Mesenchymal stem cell (in vitro differentiated cells and primary cell): ENCODE results near the gene ZFPM1.

ENCODE experiments used
- DNase-seq: peaks from one replicate; pipeline ENCODE4 v3.0.0-alpha.2; 2013
- H2AFZ ChIP-seq: one replicate; pipeline ENCODE4 v1.6.1; 2013; ENCODE audit warnings: low read depth, mild to moderate bottlenecking, control low read depth, inconsistent platforms, low read length, moderate library complexity
- H2AK5ac ChIP-seq: 2 replicates; pipeline ENCODE4 v1.6.1; 2013; ENCODE audit warnings: low read length, moderate library complexity, mild to moderate bottlenecking, inconsistent platforms; ENCODE audit not compliant: severe bottlenecking
- H2BK120ac ChIP-seq: one replicate; pipeline ENCODE4 v1.6.1; 2013; ENCODE audit warnings: low read depth, mild to moderate bottlenecking, inconsistent platforms, low read length, moderate library complexity
- H2BK12ac ChIP-seq, 2 experiments: one replicate each; pipeline ENCODE4 v1.6.1; 2013; ENCODE audit warnings: inconsistent platforms in 2 of 2, low read length in 2 of 2, mild to moderate bottlenecking in 2 of 2, moderate library complexity in 2 of 2, control low read depth in 1 of 2
- H2BK15ac ChIP-seq: one replicate; pipeline ENCODE4 v1.6.1; 2013; ENCODE audit warnings: mild to moderate bottlenecking, low read depth, inconsistent platforms; ENCODE audit not compliant: poor library complexity, severe bottlenecking
- H2BK5ac ChIP-seq: 2 replicates; pipeline ENCODE4 v1.6.1; 2013; ENCODE audit warnings: low read depth, mild to moderate bottlenecking, low read length, control low read depth, inconsistent platforms; ENCODE audit not compliant: poor library complexity, severe bottlenecking
- H3K14ac ChIP-seq, 2 experiments: one replicate each; pipeline ENCODE4 v1.6.1; 2013; ENCODE audit warnings: inconsistent platforms in 2 of 2, low read length in 2 of 2, control low read depth in 1 of 2, mild to moderate bottlenecking in 1 of 2, moderate library complexity in 1 of 2
- H3K18ac ChIP-seq, 2 experiments: one replicate each; pipeline ENCODE4 v1.6.1; 2013; ENCODE audit warnings: inconsistent platforms in 2 of 2, low read length in 2 of 2, control low read depth in 1 of 2, low read depth in 1 of 2, mild to moderate bottlenecking in 1 of 2
- H3K23ac ChIP-seq, 2 experiments: one replicate each; pipeline ENCODE4 v1.6.1; 2013; ENCODE audit warnings: inconsistent platforms in 2 of 2, low read length in 2 of 2, mild to moderate bottlenecking in 2 of 2, moderate library complexity in 2 of 2, control low read depth in 1 of 2
- H3K27ac ChIP-seq: 2 replicates; pipeline ENCODE4 v1.5.1; 2013; ENCODE audit warnings: mild to moderate bottlenecking, moderate library complexity, low read length, control low read depth, inconsistent platforms; ENCODE audit not compliant: poor library complexity, severe bottlenecking
- H3K27me3 ChIP-seq, 2 experiments: 2 replicates each; pipeline versions ENCODE4 v1.6.1 to v1.7.0; 2013; ENCODE audit warnings: low read length in 2 of 2, mild to moderate bottlenecking in 2 of 2, moderate library complexity in 2 of 2, control low read depth in 1 of 2, inconsistent platforms in 1 of 2; ENCODE audit not compliant: control insufficient read depth in 1 of 2, insufficient read depth in 1 of 2
- H3K36me3 ChIP-seq, 2 experiments: 2 replicates each; pipeline versions ENCODE4 v1.6.1 to v1.7.0; 2013; ENCODE audit warnings: low read length in 2 of 2, control low read depth in 1 of 2, inconsistent platforms in 1 of 2, low read depth in 1 of 2, mild to moderate bottlenecking in 1 of 2; ENCODE audit not compliant: insufficient read depth in 2 of 2, control insufficient read depth in 1 of 2
- H3K4ac ChIP-seq, 2 experiments: one replicate each; pipeline ENCODE4 v1.6.1; 2013; ENCODE audit warnings: inconsistent platforms in 2 of 2, low read length in 2 of 2, mild to moderate bottlenecking in 2 of 2, moderate library complexity in 2 of 2, control low read depth in 1 of 2, low read depth in 1 of 2
- H3K4me1 ChIP-seq: 2 replicates; pipeline ENCODE4 v1.6.1; 2013; ENCODE audit warnings: low read depth, low read length, control low read depth; ENCODE audit not compliant: control insufficient read depth, insufficient read depth
- H3K4me2 ChIP-seq: 2 replicates; pipeline ENCODE4 v1.6.1; 2013; ENCODE audit warnings: low read length, mild to moderate bottlenecking, inconsistent platforms; ENCODE audit not compliant: poor library complexity, severe bottlenecking
- H3K4me3 ChIP-seq, 2 experiments: 2 replicates each; pipeline versions ENCODE4 v1.5.1 to v1.7.0; 2013; ENCODE audit warnings: low read length in 2 of 2, mild to moderate bottlenecking in 2 of 2, control low read depth in 1 of 2, low read depth in 1 of 2; ENCODE audit not compliant: insufficient read depth in 1 of 2
- H3K79me1 ChIP-seq: replicated peaks from 2 replicates; pipeline ENCODE4 v1.6.1; 2013; ENCODE audit warnings: mild to moderate bottlenecking, control low read depth, low read length, inconsistent platforms; ENCODE audit not compliant: poor library complexity, severe bottlenecking
- H3K9ac ChIP-seq: 2 replicates; pipeline ENCODE4 v1.7.0; 2013; ENCODE audit warnings: mild to moderate bottlenecking, low read length, moderate library complexity
- H3K9me3 ChIP-seq: 2 replicates; pipeline ENCODE4 v1.7.0; 2013; ENCODE audit warnings: mild to moderate bottlenecking, low read length; ENCODE audit not compliant: control insufficient read depth
- H4K8ac ChIP-seq: one replicate; pipeline ENCODE4 v1.6.1; 2013; ENCODE audit warnings: inconsistent platforms, mild to moderate bottlenecking, low read length, moderate library complexity
- H4K91ac ChIP-seq: one replicate; pipeline ENCODE4 v1.6.1; 2013; ENCODE audit warnings: mild to moderate bottlenecking, low read length, inconsistent platforms
- WGBS: methylation state at CpG from one replicate; pipeline ENCODE4 v1.1.7; 2013; ENCODE audit warnings: mixed read lengths; 5-methylcytosine and 5-hydroxymethylcytosine counted together

The ZFPM1 gene

GRCh38 chr16:88543230-88543813 is 90.2 kb downstream of the ZFPM1 start:
- peaks cover 49% of the 10 kb centered on the region for H3K9me3 ChIP-seq
- no peak overlapping the region for H2BK15ac ChIP-seq
- no peak overlapping the region for H3K14ac ChIP-seq
- peaks cover 3% of the 10 kb centered on the region for H3K4me1 ChIP-seq
- H3K27ac ChIP-seq, result no peak overlapping the region
- no peak overlapping the region for H2AK5ac ChIP-seq
- H2BK12ac ChIP-seq, result no peak overlapping the region
- H2BK5ac ChIP-seq, result no peak overlapping the region
- no peak overlapping the region for H3K4me2 ChIP-seq
- H3K4me3 ChIP-seq, result no peak overlapping the region
- 70% methylated on average over 8 of the region's 8 CpGs for WGBS
- no peak overlapping the region for H3K9ac ChIP-seq
- no peak overlapping the region for H3K23ac ChIP-seq
- no peak overlapping the region for H4K8ac ChIP-seq
- no peak overlapping the region for H2BK120ac ChIP-seq
- H3K79me1 ChIP-seq, result no peaks in the 10 kb centered on the region
- H3K36me3 ChIP-seq, result peaks cover 0 to 3% of the 10 kb centered on the region in 2 experiments
- no peak overlapping the region for H3K18ac ChIP-seq
- H2AFZ ChIP-seq, result no peak overlapping the region
- H4K91ac ChIP-seq, result no peak overlapping the region
- peaks cover 41 to 50% of the 10 kb centered on the region in 2 experiments for H3K27me3 ChIP-seq
- no peak overlapping the region for H3K4ac ChIP-seq
- DNase-seq, result no peak

- Histone ChIP-seq H2BK5ac (no peak overlapping the region), H3K27me3 (peaks cover 32 to 42% of the 10 kb centered on the region in 2 experiments), H3K4me1 (peaks cover 4% of the 10 kb centered on the region), H2BK15ac (no peak overlapping the region), H3K4ac (no peak overlapping the region), H3K14ac (no peak overlapping the region), H2AK5ac (no peak overlapping the region), H3K18ac (no peak overlapping the region), H3K23ac (no peak overlapping the region), H3K79me1 (no peaks in the 10 kb centered on the region), H2AFZ (no peak overlapping the region), H3K9ac (no peak overlapping the region), H3K36me3 (peaks cover 0 to 3% of the 10 kb centered on the region in 2 experiments), H4K91ac (no peak overlapping the region), H3K4me3 (peak overlapping the region in 1 of 2 experiments; percentile 15), H4K8ac (no peak overlapping the region), H2BK120ac (no peak overlapping the region), H3K27ac (no peak overlapping the region), H2BK12ac (no peak overlapping the region), H3K9me3 (peaks cover 49% of the 10 kb centered on the region), H3K4me2 (no peak overlapping the region)
- DNase-seq, result no peak
- WGBS, result 62% methylated on average over 5 of the region's 7 CpGs
These were observed 92.7 kb downstream of the ZFPM1 start for GRCh38 chr16:88545781-88546180.

- peaks cover 4% of the 10 kb centered on the region for H3K4me1 ChIP-seq
- no peak overlapping the region for H3K18ac ChIP-seq
- 79% methylated on average over 15 of the region's 15 CpGs for WGBS
- peaks cover 37 to 65% of the 10 kb centered on the region in 2 experiments for H3K27me3 ChIP-seq
- H3K14ac ChIP-seq, result no peak overlapping the region
- H3K23ac ChIP-seq, result no peak overlapping the region
- no peaks in the 10 kb centered on the region for H3K79me1 ChIP-seq
- H3K36me3 ChIP-seq, result peaks cover 0 to 3% of the 10 kb centered on the region in 2 experiments
- H2BK12ac ChIP-seq, result no peak overlapping the region
- H3K4me2 ChIP-seq, result no peak overlapping the region
- no peak overlapping the region for H2BK5ac ChIP-seq
- no peak overlapping the region for H4K8ac ChIP-seq
- H3K9ac ChIP-seq, result no peak overlapping the region
- H3K4ac ChIP-seq, result no peak overlapping the region
- no peak overlapping the region for H2AK5ac ChIP-seq
- H2AFZ ChIP-seq, result no peak overlapping the region
- H3K9me3 ChIP-seq, result peaks cover 27% of the 10 kb centered on the region
- DNase-seq, result no peak
- H2BK15ac ChIP-seq, result peak overlapping the region; percentile 48
- H4K91ac ChIP-seq, result no peak overlapping the region
- no peak overlapping the region for H2BK120ac ChIP-seq
- H3K27ac ChIP-seq, result no peak overlapping the region
- no peak overlapping the region for H3K4me3 ChIP-seq
These were observed 95.2 kb downstream of the ZFPM1 start for GRCh38 chr16:88548131-88548874.

GRCh38 chr16:88548985-88549384 is 95.9 kb downstream of the ZFPM1 start:
- no peak overlapping the region for H3K4ac ChIP-seq
- H3K18ac ChIP-seq, result no peak overlapping the region
- H2BK120ac ChIP-seq, result no peak overlapping the region
- no peak overlapping the region for H3K14ac ChIP-seq
- H3K9ac ChIP-seq, result no peak overlapping the region
- no peaks in the 10 kb centered on the region for H3K79me1 ChIP-seq
- 84% methylated on average over 13 of the region's 13 CpGs for WGBS
- peaks cover 6% of the 10 kb centered on the region for H3K4me1 ChIP-seq
- no peak overlapping the region for H3K27ac ChIP-seq
- H3K27me3 ChIP-seq, result peaks cover 43 to 72% of the 10 kb centered on the region in 2 experiments
- no peak overlapping the region for H2BK15ac ChIP-seq
- H3K23ac ChIP-seq, result no peak overlapping the region
- no peak overlapping the region for H2AFZ ChIP-seq
- H2BK12ac ChIP-seq, result no peak overlapping the region
- H4K8ac ChIP-seq, result no peak overlapping the region
- H3K4me3 ChIP-seq, result no peak overlapping the region
- DNase-seq, result no peak
- H4K91ac ChIP-seq, result no peak overlapping the region
- no peak overlapping the region for H2AK5ac ChIP-seq
- peaks cover 20% of the 10 kb centered on the region for H3K9me3 ChIP-seq
- peak overlapping the region; percentile 50 for H2BK5ac ChIP-seq
- no peak overlapping the region for H3K4me2 ChIP-seq
- H3K36me3 ChIP-seq, result peaks cover 0 to 3% of the 10 kb centered on the region in 2 experiments
